Sciatic nerve (tissue), 2 donors: ENCODE results near the gene MAP2K4. TPM values are rescaled to one million over a fixed set of nuclear protein-coding genes. Genes with fewer than 3 reads are reported as not detected.
A peak's percentile ranks its signal among the peaks of the same experiment; 100 is the strongest.
"Not testable (repeated sequence)": the region's sequence is repeated elsewhere in the genome, so short reads cannot be mapped to it uniquely, and the experiment has no call there.

ENCODE experiments used
- ATAC-seq: fragments of 200-7000 bp; cut with Tn5 transposase; one replicate; pipeline ENCODE4 v1.9.1; 2020; ENCODE audit warnings: mild to moderate bottlenecking, moderate library complexity
- DNase-seq: peaks from one replicate; pipeline ENCODE4 v3.0.0-alpha.2; 2020; ENCODE audit warnings: low spot score
- intact Hi-C: fragments of 100-400 bp; cut with DNase I; formaldehyde crosslinking; loops from one replicate; pipeline ENCODE4 v1.14.2; 2022
- microRNA-seq: library from miRNA; unstranded; fragments of <30 nt; microRNA quantifications from one replicate; pipeline ENCODE4 v1.2.0, GENCODE V29; 2020
- total RNA-seq: library from RNA; stranded (reverse); fragmentation: NEBNext Ultra II Directional; extraction: Animal tissue kit (Norgen Biotek cat#: 25700); gene quantifications from one replicate; pipeline ENCODE4 v1.2.1, GENCODE V29; 2021
- donor health status: DM: no; HTN: no; CAD: no.
- donor health status: DM: no; HTN: no; CAD: no.

The MAP2K4 gene
- total RNA-seq, 1 donor from 2014 or later, result 48.0 TPM

GRCh38 chr17:12127177-12127576 lies 106.5 kb downstream of the MAP2K4 start:
- DNase-seq (no peak), ATAC-seq (no peak)
- intact Hi-C loops, result no loop called here

- ATAC-seq (no peak), DNase-seq (no peak)
- intact Hi-C loops, result no loop called here
Observed at GRCh38 chr17:12127667-12128066, 107.0 kb downstream of the MAP2K4 start.

- ATAC-seq, result no peak
- no peak for DNase-seq
- intact Hi-C loops, result no loop called here
Observed at GRCh38 chr17:12128946-12129345, 108.3 kb downstream of the MAP2K4 start.

- intact Hi-C loops, result no loop called here
- ATAC-seq (no peak), DNase-seq (no peak)
Observed at GRCh38 chr17:12133183-12133582, 112.5 kb downstream of the MAP2K4 start.

GRCh38 chr17:12134101-12134500 lies 113.4 kb downstream of the MAP2K4 start:
- intact Hi-C loops, result no loop called here
- DNase-seq (no peak), ATAC-seq (no peak)

GRCh38 chr17:12134587-12134986 lies 113.9 kb downstream of the MAP2K4 start:
- ATAC-seq, result no peak
- intact Hi-C loops, result no loop called here
- no peak for DNase-seq

- DNase-seq (no peak), ATAC-seq (no peak)
- intact Hi-C loops, result no loop called here
Observed at GRCh38 chr17:12136243-12136642, 115.6 kb downstream of the MAP2K4 start.

- intact Hi-C loops, result no loop called here
- DNase-seq (no peak), ATAC-seq (no peak)
Observed at GRCh38 chr17:12136646-12137045, 116.0 kb downstream of the MAP2K4 start.

- intact Hi-C loops, result no loop called here
- DNase-seq (no peak), ATAC-seq (no peak)
Observed at GRCh38 chr17:12137859-12138258, 117.2 kb downstream of the MAP2K4 start.

- no peak for ATAC-seq
- DNase-seq, result no peak
- intact Hi-C loops, result no loop called here
Observed at GRCh38 chr17:12140685-12141084, 120.0 kb downstream of the MAP2K4 start.

GRCh38 chr17:12162187-12162586 lies 141.5 kb downstream of the MAP2K4 start:
- ATAC-seq, intact Hi-C loops, DNase-seq: not testable (repeated sequence)

- no peak for ATAC-seq
- intact Hi-C loops, result no loop called here
- no peak for DNase-seq
Observed at GRCh38 chr17:12164085-12164484, 143.4 kb downstream of the MAP2K4 start.

- DNase-seq (no peak), ATAC-seq (no peak)
- intact Hi-C loops, result no loop called here
Observed at GRCh38 chr17:12178644-12179330, 158.1 kb downstream of the MAP2K4 start.

GRCh38 chr17:12180644-12181261 lies 160.1 kb downstream of the MAP2K4 start:
- no peak for DNase-seq
- intact Hi-C loops, result no loop called here
- peak; percentile 67 for ATAC-seq

- DNase-seq (no peak), ATAC-seq (no peak)
- intact Hi-C loops, result no loop called here
Observed at GRCh38 chr17:12187658-12188057, 167.0 kb downstream of the MAP2K4 start.

- no peak for ATAC-seq
- intact Hi-C loops, result no loop called here
- DNase-seq, result no peak
Observed at GRCh38 chr17:12193144-12193735, 172.6 kb downstream of the MAP2K4 start.

Small RNAs within 50 kb of the gene (microRNA-seq; reads per million reads assigned to microRNA genes)
- gene MIR744, result 1,388 reads per million, percentile 86 among the genes with 10 or more reads in this experiment

Other genes with a start within 250 kb of the MAP2K4 start
- 8.2 TPM for gene ZNF18, start 23.4 kb upstream of the MAP2K4 start, total RNA-seq